Pancreas (tissue), 10 donors: ENCODE measurements around the gene ARHGEF38. TPM values are rescaled to one million over a fixed set of nuclear protein-coding genes. Genes with fewer than 3 reads are reported as not detected.
A peak's percentile ranks its signal among the peaks of the same experiment; 100 is the strongest.

Source experiments
- ATAC-seq, 4 donors: fragments of 200-7000 bp; cut with Tn5 transposase; one replicate each; pipeline versions ENCODE4 v1.8.0 to v1.9.1; 2020; ENCODE audit warnings: mild to moderate bottlenecking in 4 of 4, moderate library complexity in 4 of 4
- DNase-seq, 6 donors: peaks; one replicate each; pipeline ENCODE4 v3.0.0-alpha.2; 2020
- FAIRE-seq: peaks from 2 replicates; lab custom pipeline; 2012; peaks lifted over from hg19 to GRCh38; lab: Jason Lieb, UNC
- H3K27ac ChIP-seq, 4 donors: fragments of 200-600 bp; sonication (generic); 1 replicate in 3 of 4; 2 replicates in 1 of 4; pipeline versions ENCODE4 v1.5.0 to v1.8.0; 2020
- H3K27me3 ChIP-seq, 4 donors: fragments of 200-600 bp; one replicate each; pipeline ENCODE4 v1.8.0; 2021
- H3K36me3 ChIP-seq, 3 donors: fragments of 200-600 bp; sonication (generic) in 1 of 3; one replicate each; pipeline versions ENCODE4 v1.5.0 to v1.8.0; 2020 to 2021
- H3K4me1 ChIP-seq, 3 donors: fragments of 200-600 bp; one replicate each; pipeline ENCODE4 v1.8.0; 2021
- H3K4me3 ChIP-seq, 4 donors: fragments of 200-600 bp; sonication (generic) in 2 of 4; one replicate each; pipeline versions ENCODE4 v1.5.0 to v1.8.0; 2020 to 2021
- H3K9me3 ChIP-seq, 4 donors: fragments of 200-600 bp; one replicate each; pipeline ENCODE4 v1.8.0; 2021
- CTCF ChIP-seq, 4 donors: fragments of 200-600 bp; sonication (generic) in 3 of 4; IDR thresholded peaks; one replicate each; pipeline versions ENCODE4 v1.5.0 to v1.8.0; 2021; ENCODE audit warnings: antibody characterized with exemption in 4 of 4
- WGBS, 2 donors: extraction: QIAGEN DNeasy Blood & Tissue Kit; methylation state at CpG; one replicate each; pipeline ENCODE4 v1.1.7; 2013; 5-methylcytosine and 5-hydroxymethylcytosine counted together
- intact Hi-C, 3 donors: fragments of 100-400 bp; cut with DNase I; formaldehyde crosslinking; loops; one replicate each; pipeline versions ENCODE4 v1.11.1 to v1.14.2; 2022
- polyA plus RNA-seq, 2 donors: library from polyadenylated mRNA; stranded (reverse); fragments of 200-250 nt; gene quantifications; one replicate each; pipeline ENCODE4 v1.2.3, GENCODE V29; 2013
- total RNA-seq, 6 donors: library from RNA; stranded (reverse); fragmentation: NEBNext Ultra II Directional in 4 of 6; extraction: Animal tissue kit (Norgen Biotek cat#: 25700) in 4 of 6; gene quantifications; one replicate each; pipeline versions ENCODE4 v1.2.1 to v1.2.4, GENCODE V29; 2021 to 2023
- donor health status: healthy with polysubstance abuse.
- donor health status: DM: no; HTN: no; CAD: no; lungs with moderate emphysema.
- donor health status: DM: no; HTN: no; CAD: no.
- donor health status: control.
- donor health status: control.
- donor health status: Bipolar disorder and iron deficiency.
- donor health status: DM: yes; HTN: yes; CAD: no.
- donor health status: DM: no; HTN: no; CAD: no.
- donor health status: DM: no; HTN: no; CAD: no.
- donor health status: DM: yes; HTN: yes; CAD: no.

Gene ARHGEF38
- total and polyA plus RNA-seq, 8 donors: 5.0 to 19.2 (median 8.2) TPM

DNA sequence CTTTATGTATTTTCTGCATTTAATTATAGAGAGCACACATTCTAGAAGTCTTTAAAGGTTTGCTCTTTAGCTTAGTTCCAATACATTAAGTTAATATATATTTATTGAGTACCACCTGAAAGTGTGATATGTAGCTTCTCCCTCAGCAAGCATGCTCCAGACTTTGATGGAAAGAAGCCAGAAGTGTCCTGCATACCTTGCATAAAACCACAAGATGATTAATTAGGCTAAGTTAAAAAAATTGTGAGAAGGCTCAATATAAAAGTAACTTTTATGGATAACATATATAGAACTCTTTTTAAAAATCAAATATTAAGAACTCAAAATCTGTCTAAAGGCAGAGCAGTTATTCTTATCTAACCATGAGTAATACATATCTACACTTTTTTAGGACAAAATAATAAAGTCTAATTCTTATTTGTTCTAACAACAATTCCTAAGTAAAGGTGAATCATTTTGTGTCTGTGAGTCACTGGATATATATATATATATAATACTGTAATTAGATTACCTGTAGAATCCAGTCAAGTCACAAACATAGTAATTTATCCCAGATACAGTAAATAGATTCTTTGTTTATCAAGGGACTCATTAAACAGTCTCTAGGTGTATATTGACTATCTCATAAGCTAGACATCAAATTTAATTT is 104.8 kb downstream of the ARHGEF38 start:
- H3K4me3 ChIP-seq: no peak overlapping the region
- intact Hi-C loops: no loop called here
- no peak for TF ChIP-seq CTCF (IDR thresholded peaks at IDR 0.05)
- H3K9me3 ChIP-seq: no peaks in the 10 kb centered on the region
- H3K36me3 ChIP-seq: peaks cover 0 to 24% (median 0%) of the 10 kb centered on the region in 3 donors
- FAIRE-seq (no peak), ATAC-seq (no peak), DNase-seq (no peak)
- no peaks in the 10 kb centered on the region for H3K27me3 ChIP-seq
- no peaks in the 10 kb centered on the region for H3K4me1 ChIP-seq
- no peak overlapping the region for H3K27ac ChIP-seq

- ATAC-seq (no peak), DNase-seq (no peak)
- WGBS, 2 donors: 71 to 72% methylated on average over 6 of the region's 6 CpGs
These were observed 106.8 kb downstream of the ARHGEF38 start for GRCh38 chr4:105659190-105659589.

DNA sequence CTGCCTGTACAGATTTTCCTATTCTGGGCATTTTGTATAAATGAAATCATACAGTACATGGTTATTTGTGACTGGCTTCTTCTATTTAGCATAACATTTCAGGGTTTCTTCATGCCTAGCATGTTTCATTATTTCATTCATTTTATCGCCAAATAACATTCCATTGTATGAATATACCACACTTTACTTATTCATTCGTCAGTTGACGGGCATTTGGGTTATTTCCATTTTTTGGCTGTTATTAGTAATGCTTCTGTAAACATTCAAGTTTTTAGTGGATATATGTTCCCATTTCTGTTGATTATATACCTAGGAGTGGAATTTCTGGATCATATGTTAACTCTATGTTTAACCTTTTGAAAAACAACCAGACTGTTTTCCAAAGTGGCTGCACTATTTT is 108.6 kb downstream of the ARHGEF38 start:
- Histone ChIP-seq H3K4me3 (no peak overlapping the region), H3K27me3 (no peaks in the 10 kb centered on the region), H3K27ac (no peak overlapping the region), H3K36me3 (peaks cover 0 to 14% (median 0%) of the 10 kb centered on the region in 3 donors), H3K9me3 (no peaks in the 10 kb centered on the region), H3K4me1 (no peaks in the 10 kb centered on the region)
- DNase-seq (no peak), ATAC-seq (no peak), FAIRE-seq (no peak)
- intact Hi-C loops: no loop called here
- TF ChIP-seq CTCF (IDR thresholded peaks at IDR 0.05): no peak
- whole genome bisulfite sequencing, 2 donors: 98 to 99% methylated on average over 3 of the region's 3 CpGs

More at GRCh38 chr4:105659190-105659589, 106.8 kb downstream of the ARHGEF38 start:
- Histone ChIP-seq H3K27ac (no peak overlapping the region), H3K9me3 (no peaks in the 10 kb centered on the region), H3K27me3 (no peaks in the 10 kb centered on the region), H3K4me1 (no peaks in the 10 kb centered on the region), H3K36me3 (peaks cover 0 to 21% (median 0%) of the 10 kb centered on the region in 3 donors), H3K4me3 (no peak overlapping the region)
- FAIRE-seq: no peak
- intact Hi-C loops: no loop called here
- no peak for TF ChIP-seq CTCF (IDR thresholded peaks at IDR 0.05)

DNA sequence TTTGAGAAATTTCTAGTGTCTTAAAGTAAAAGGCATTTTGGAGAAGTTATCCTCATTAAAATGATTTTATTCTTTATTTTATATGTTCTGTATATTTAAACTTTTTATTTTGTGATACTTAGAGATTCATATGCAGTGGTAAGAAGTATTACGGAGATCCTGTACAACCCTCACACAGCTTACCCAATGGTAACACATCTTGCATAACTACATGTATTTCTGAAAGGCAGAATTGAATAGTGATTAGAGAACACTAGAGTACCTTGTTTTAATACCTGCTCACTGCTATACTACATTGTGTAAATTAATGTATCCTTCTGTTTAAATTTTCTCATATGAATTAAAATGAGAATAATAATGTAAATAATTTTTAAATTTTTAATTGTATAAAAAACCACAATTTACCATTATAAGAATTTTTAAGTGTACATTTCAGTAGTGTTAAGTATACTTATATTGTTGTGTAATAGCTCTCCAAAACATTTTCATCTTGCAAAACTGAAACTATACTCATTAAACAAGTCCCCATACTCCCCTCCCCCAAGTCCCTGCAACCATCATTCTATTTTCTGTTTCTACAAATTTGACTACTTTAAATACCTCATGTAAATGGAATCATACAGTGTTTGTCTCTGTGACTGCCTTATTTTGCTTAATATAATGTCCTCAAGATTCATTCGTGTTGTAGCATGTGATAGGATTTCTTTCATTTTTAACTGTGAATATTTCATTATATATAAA is 110.7 kb downstream of the ARHGEF38 start:
- TF ChIP-seq CTCF (IDR thresholded peaks at IDR 0.05): no peak
- intact Hi-C loops: no loop called here
- H3K27me3 ChIP-seq: no peaks in the 10 kb centered on the region
- peaks cover 0 to 19% (median 0%) of the 10 kb centered on the region in 3 donors for H3K36me3 ChIP-seq
- WGBS, 2 donors: 94 to 97% methylated on average over 2 of the region's 2 CpGs
- H3K4me3 ChIP-seq: no peak overlapping the region
- ATAC-seq: no peak
- H3K9me3 ChIP-seq: no peaks in the 10 kb centered on the region
- DNase-seq: no peak
- no peaks in the 10 kb centered on the region for H3K4me1 ChIP-seq
- FAIRE-seq: peak; percentile 80
- H3K27ac ChIP-seq: no peak overlapping the region

GRCh38 chr4:105666693-105667092 is 114.3 kb downstream of the ARHGEF38 start:
- ATAC-seq: peak in 3 of 4 donors; percentile 70 to 83 (median 79)

More at GRCh38 chr4:105666693-105667092, 114.3 kb downstream of the ARHGEF38 start:
- TF ChIP-seq CTCF (IDR thresholded peaks at IDR 0.05): no peak
- H3K27ac ChIP-seq: no peak overlapping the region
- WGBS, 2 donors: 51 to 62% methylated on average over 5 of the region's 5 CpGs
- DNase-seq: no peak
- no peak for FAIRE-seq
- no peak overlapping the region for H3K4me3 ChIP-seq
- H3K9me3 ChIP-seq: no peaks in the 10 kb centered on the region
- no peaks in the 10 kb centered on the region for H3K4me1 ChIP-seq
- H3K36me3 ChIP-seq: peaks cover 0 to 13% (median 0%) of the 10 kb centered on the region in 3 donors
- H3K27me3 ChIP-seq: no peaks in the 10 kb centered on the region
- intact Hi-C loops: no loop called here
